Muscle layer of duodenum (tissue), 2 donors: ENCODE data around the gene RTKN.

Experiments used
- H3K27ac ChIP-seq: one replicate; pipeline ENCODE4 v1.7.0; 2013; ENCODE audit warnings: mild to moderate bottlenecking, low read length
- H3K27me3 ChIP-seq: one replicate; pipeline ENCODE4 v1.7.0; 2013; ENCODE audit warnings: low read depth, mild to moderate bottlenecking, control low read depth, low read length
- H3K36me3 ChIP-seq, 2 donors: one replicate each; pipeline ENCODE4 v1.7.0; 2013; ENCODE audit warnings: low read length in 2 of 2, control low read depth in 1 of 2, mild to moderate bottlenecking in 1 of 2; ENCODE audit not compliant: insufficient read depth in 2 of 2, control insufficient read depth in 1 of 2
- H3K4me1 ChIP-seq, 2 donors: one replicate each; pipeline ENCODE4 v1.7.0; 2013; ENCODE audit warnings: low read length in 2 of 2, mild to moderate bottlenecking in 2 of 2, control low read depth in 1 of 2, moderate library complexity in 1 of 2; ENCODE audit not compliant: insufficient read depth in 2 of 2, control insufficient read depth in 1 of 2
- H3K4me3 ChIP-seq, 2 donors: one replicate each; pipeline ENCODE4 v1.7.0; 2013; ENCODE audit warnings: low read length in 2 of 2, low read depth in 1 of 2, mild to moderate bottlenecking in 1 of 2
- H3K9me3 ChIP-seq, 2 donors: one replicate each; pipeline ENCODE4 v1.7.0; 2013; ENCODE audit warnings: low read length in 2 of 2, control low read depth in 1 of 2, mild to moderate bottlenecking in 1 of 2; ENCODE audit not compliant: control insufficient read depth in 1 of 2
- donor health status: healthy.

RTKN gene

GRCh38 chr2:74384051-74384450, 57.7 kb downstream of the RTKN start:
- Histone ChIP-seq H3K27me3 (no peaks in the 10 kb centered on the region), H3K27ac (peak overlapping the region; percentile 24), H3K4me3 (no peak overlapping the region), H3K36me3 (no peaks in the 10 kb centered on the region), H3K4me1 (peaks cover 17 to 45% of the 10 kb centered on the region in 2 donors), H3K9me3 (no peaks in the 10 kb centered on the region)

- Histone ChIP-seq H3K4me1 (peaks cover 19 to 42% of the 10 kb centered on the region in 2 donors), H3K27ac (peak overlapping the region; percentile 24), H3K36me3 (no peaks in the 10 kb centered on the region), H3K27me3 (no peaks in the 10 kb centered on the region), H3K4me3 (no peak overlapping the region), H3K9me3 (no peaks in the 10 kb centered on the region)
These were observed 58.5 kb downstream of the RTKN start for GRCh38 chr2:74383254-74383653.

- H3K4me3 ChIP-seq, result no peak overlapping the region
- H3K4me1 ChIP-seq, result peaks cover 19 to 38% of the 10 kb centered on the region in 2 donors
- no peaks in the 10 kb centered on the region for H3K27me3 ChIP-seq
- no peaks in the 10 kb centered on the region for H3K9me3 ChIP-seq
- H3K27ac ChIP-seq, result no peak overlapping the region
- peaks cover 12% of the 10 kb centered on the region in 2 donors for H3K36me3 ChIP-seq
These were observed 60.0 kb downstream of the RTKN start for GRCh38 chr2:74381751-74382150.

- H3K27ac ChIP-seq, result peak within 1 kb of the TSS; percentile 20
- H3K4me1 ChIP-seq, result peaks cover 19 to 35% of the 10 kb centered on the region in 2 donors
- H3K27me3 ChIP-seq, result no peaks in the 10 kb centered on the region
These were observed 61.6 kb downstream of the RTKN start, which contains the start of gene DCTN1 for GRCh38 chr2:74379851-74380789. Gene DCTN1, minus strand, starts transcription at chr2:74380311. Its CDS starts 274 bp downstream, at chr2:74380037.

GRCh38 chr2:74378007-74378406, 63.7 kb downstream of the RTKN start:
- no peaks in the 10 kb centered on the region for H3K27me3 ChIP-seq
- peaks cover 21 to 27% of the 10 kb centered on the region in 2 donors for H3K36me3 ChIP-seq
- no peaks in the 10 kb centered on the region for H3K9me3 ChIP-seq
- H3K4me3 ChIP-seq, result no peak overlapping the region
- H3K27ac ChIP-seq, result no peak overlapping the region
- peaks cover 19 to 47% of the 10 kb centered on the region in 2 donors for H3K4me1 ChIP-seq

More at GRCh38 chr2:74379851-74380789, 61.6 kb downstream of the RTKN start, which contains the start of gene DCTN1:
- peaks cover 21 to 27% of the 10 kb centered on the region in 2 donors for H3K36me3 ChIP-seq
- H3K4me3 ChIP-seq, result peak within 1 kb of the TSS; percentile 55 to 64
- H3K9me3 ChIP-seq, result no peaks in the 10 kb centered on the region

- no peak overlapping the region for H3K27ac ChIP-seq
These were observed 65.9 kb downstream of the RTKN start for GRCh38 chr2:74375838-74376237.

More at GRCh38 chr2:74375838-74376237, 65.9 kb downstream of the RTKN start:
- Histone ChIP-seq H3K4me3 (no peak overlapping the region), H3K9me3 (no peaks in the 10 kb centered on the region), H3K4me1 (peaks cover 19 to 57% of the 10 kb centered on the region in 2 donors), H3K36me3 (peaks cover 26 to 33% of the 10 kb centered on the region in 2 donors), H3K27me3 (no peaks in the 10 kb centered on the region)
